Gastroesophageal sphincter (tissue), 4 donors: ENCODE data around the gene OTOA. TPM values are rescaled to one million over a fixed set of nuclear protein-coding genes. Genes with fewer than 3 reads are reported as not detected.

Experiments
- ATAC-seq: fragments of 150-250 bp; one replicate; pipeline ENCODE4 v1.9.1; 2016; ENCODE audit warnings: mild to moderate bottlenecking, moderate library complexity
- H3K27ac ChIP-seq, 4 donors: fragments of 200-600 bp; sonication (generic) in 3 of 4; 1 replicate in 3 of 4; 2 replicates in 1 of 4; pipeline ENCODE4 v1.5.1; 2016 to 2019
- H3K27me3 ChIP-seq: fragments of 200-600 bp; sonication (generic); one replicate; pipeline ENCODE4 v1.5.1; 2019
- H3K36me3 ChIP-seq, 2 donors: fragments of 200-600 bp; sonication (generic); one replicate each; pipeline ENCODE4 v1.5.1; 2019; ENCODE audit warnings: control low read depth in 1 of 2
- H3K4me1 ChIP-seq, 3 donors: fragments of 200-600 bp; sonication (generic); 1 replicate in 2 of 3; 2 replicates in 1 of 3; pipeline ENCODE4 v1.5.1; 2016 to 2019; ENCODE audit warnings: control low read depth in 2 of 3
- H3K4me3 ChIP-seq, 2 donors: fragments of 200-600 bp; sonication (generic); one replicate each; pipeline ENCODE4 v1.5.1; 2019; ENCODE audit warnings: mild to moderate bottlenecking in 1 of 2, moderate library complexity in 1 of 2
- H3K9me3 ChIP-seq, 3 donors: fragments of 200-600 bp; sonication (generic); one replicate each; pipeline ENCODE4 v1.5.1; 2017 to 2019; ENCODE audit warnings: control low read depth in 2 of 3
- CTCF ChIP-seq, 4 experiments: fragments of 200-600 bp in 2 of 4; fragments of 450-650 bp in 2 of 4; sonication (generic) in 1 of 4; IDR thresholded peaks; one replicate each; pipeline ENCODE4 v1.5.1; 2017 to 2019; ENCODE audit warnings: antibody characterized with exemption in 4 of 4, mild to moderate bottlenecking in 2 of 4, moderate library complexity in 2 of 4
- EP300 ChIP-seq: sonication (generic); formaldehyde crosslinking; IDR thresholded peaks from one replicate; pipeline ENCODE4 v1.6.1; 2017; ENCODE audit warnings: antibody characterized with exemption, mild to moderate bottlenecking
- POLR2A ChIP-seq, 2 donors: fragments of 450-650 bp; IDR thresholded peaks; one replicate each; pipeline ENCODE4 v1.6.1; 2017; ENCODE audit warnings: antibody characterized with exemption in 2 of 2, mild to moderate bottlenecking in 2 of 2, moderate library complexity in 1 of 2
- POLR2AphosphoS5 ChIP-seq: sonication (generic); formaldehyde crosslinking; IDR thresholded peaks from one replicate; pipeline ENCODE4 v1.6.1; 2017; ENCODE audit warnings: antibody characterized with exemption
- WGBS, 2 donors: methylation state at CpG; one replicate each; pipeline ENCODE4 v1.1.5; 2018; ENCODE audit warnings: low coverage in 1 of 2; 5-methylcytosine and 5-hydroxymethylcytosine counted together
- total RNA-seq, 4 donors: library from RNA; depleted of rRNA; stranded (reverse); fragments of >200 nt; gene quantifications; one replicate each; pipeline ENCODE4 v1.1.0, GENCODE V29; 2016

OTOA gene
- total RNA-seq, 4 donors from 2014 or later = 0.54 TPM; not detected in 3

GRCh38 chr16:21642861-21643260 is 20.9 kb upstream of the OTOA start:
- 46 to 51% methylated on average over 5 to 6 of the region's 7 CpGs for WGBS, 2 donors
- no peaks in the 10 kb centered on the region for H3K36me3 ChIP-seq
- no peak overlapping the region for H3K27ac ChIP-seq
- H3K4me3 ChIP-seq = no peak overlapping the region
- no peak for TF ChIP-seq CTCF (IDR thresholded peaks at IDR 0.05)
- no peak for TF ChIP-seq POLR2AphosphoS5
- TF ChIP-seq EP300 = no peak
- no peak for TF ChIP-seq POLR2A (IDR thresholded peaks at IDR 0.05)
- no peaks in the 10 kb centered on the region for H3K27me3 ChIP-seq
- no peak for ATAC-seq
- no peaks in the 10 kb centered on the region for H3K9me3 ChIP-seq
- peaks cover 0 to 43% (median 4%) of the 10 kb centered on the region in 3 donors for H3K4me1 ChIP-seq

GRCh38 chr16:21643785-21644184 is 20.0 kb upstream of the OTOA start:
- no peak overlapping the region for H3K27ac ChIP-seq
- H3K27me3 ChIP-seq = no peaks in the 10 kb centered on the region
- no peak overlapping the region for H3K4me3 ChIP-seq
- H3K36me3 ChIP-seq = no peaks in the 10 kb centered on the region
- 89 to 96% methylated on average over 3 of the region's 3 CpGs for WGBS, 2 donors
- no peak for ATAC-seq
- peaks cover 0 to 43% (median 4%) of the 10 kb centered on the region in 3 donors for H3K4me1 ChIP-seq
- no peaks in the 10 kb centered on the region for H3K9me3 ChIP-seq
- no peak for TF ChIP-seq POLR2A (IDR thresholded peaks at IDR 0.05)
- TF ChIP-seq POLR2AphosphoS5 = no peak
- no peak for TF ChIP-seq CTCF (IDR thresholded peaks at IDR 0.05)
- no peak for TF ChIP-seq EP300

GRCh38 chr16:21644674-21645073 is 19.1 kb upstream of the OTOA start:
- H3K27me3 ChIP-seq = no peaks in the 10 kb centered on the region
- no peak for ATAC-seq
- peak overlapping the region in 3 of 4 donors; percentile 7 to 59 (median 36) for H3K27ac ChIP-seq
- H3K9me3 ChIP-seq = no peaks in the 10 kb centered on the region
- H3K4me1 ChIP-seq = peaks cover 0 to 43% (median 4%) of the 10 kb centered on the region in 3 donors
- WGBS, 2 donors = 73 to 87% methylated on average over 4 of the region's 4 CpGs
- no peaks in the 10 kb centered on the region for H3K36me3 ChIP-seq
- peak overlapping the region in 1 of 2 donors; percentile 35 for H3K4me3 ChIP-seq
- TF ChIP-seq POLR2AphosphoS5 (no peak), POLR2A (IDR thresholded peaks at IDR 0.05) (no peak), EP300 (no peak), CTCF (IDR thresholded peaks at IDR 0.05) (no peak)

GRCh38 chr16:21645261-21645721 is 18.5 kb upstream of the OTOA start:
- TF ChIP-seq EP300 (no peak), CTCF (IDR thresholded peaks at IDR 0.05) (no peak), POLR2A (IDR thresholded peaks at IDR 0.05) (no peak), POLR2AphosphoS5 (no peak)
- ATAC-seq = no peak
- Histone ChIP-seq H3K4me1 (peaks cover 0 to 43% (median 4%) of the 10 kb centered on the region in 3 donors), H3K27ac (peak overlapping the region; percentile 7 to 59 (median 36)), H3K9me3 (no peaks in the 10 kb centered on the region), H3K27me3 (no peaks in the 10 kb centered on the region), H3K4me3 (peak overlapping the region in 1 of 2 donors; percentile 35), H3K36me3 (no peaks in the 10 kb centered on the region)
- WGBS, 2 donors = 64 to 92% methylated on average over 2 to 3 of the region's 9 CpGs

DNA sequence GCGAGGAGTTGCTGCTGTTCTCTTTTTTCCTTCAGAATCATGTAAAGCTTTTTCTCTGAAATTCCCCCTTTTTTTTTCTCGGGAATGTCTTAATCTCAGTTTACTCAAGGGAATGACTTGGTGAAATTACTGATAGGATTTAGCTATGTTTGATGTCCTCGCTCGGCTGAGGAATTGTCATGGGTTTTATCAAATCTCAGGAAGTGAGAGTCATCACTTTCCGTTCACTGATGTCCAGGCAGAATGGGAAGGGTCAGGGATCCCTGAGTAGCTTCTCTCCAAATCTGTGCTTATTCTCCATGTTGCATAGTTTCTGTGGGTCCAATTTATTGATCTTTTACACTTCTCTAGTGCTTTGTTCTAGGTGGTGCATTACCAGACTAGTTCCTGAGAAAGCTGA is 17.7 kb upstream of the OTOA start:
- WGBS, 2 donors = 27 to 90% methylated on average over 2 to 5 of the region's 5 CpGs
- Histone ChIP-seq H3K27me3 (no peaks in the 10 kb centered on the region), H3K4me3 (no peak overlapping the region), H3K36me3 (no peaks in the 10 kb centered on the region), H3K4me1 (peaks cover 0 to 43% (median 4%) of the 10 kb centered on the region in 3 donors), H3K9me3 (no peaks in the 10 kb centered on the region), H3K27ac (peak overlapping the region in 2 of 4 donors; percentile 7 to 59)
- ATAC-seq = no peak
- TF ChIP-seq POLR2A (IDR thresholded peaks at IDR 0.05) (no peak), POLR2AphosphoS5 (no peak), EP300 (no peak), CTCF (IDR thresholded peaks at IDR 0.05) (no peak)
